ENCODE results near the gene GAS2L1.
"Not testable (repeated sequence)": the region's sequence is repeated elsewhere in the genome, so short reads cannot be mapped to it uniquely, and the experiment has no call there.

The GAS2L1 gene

DNA sequence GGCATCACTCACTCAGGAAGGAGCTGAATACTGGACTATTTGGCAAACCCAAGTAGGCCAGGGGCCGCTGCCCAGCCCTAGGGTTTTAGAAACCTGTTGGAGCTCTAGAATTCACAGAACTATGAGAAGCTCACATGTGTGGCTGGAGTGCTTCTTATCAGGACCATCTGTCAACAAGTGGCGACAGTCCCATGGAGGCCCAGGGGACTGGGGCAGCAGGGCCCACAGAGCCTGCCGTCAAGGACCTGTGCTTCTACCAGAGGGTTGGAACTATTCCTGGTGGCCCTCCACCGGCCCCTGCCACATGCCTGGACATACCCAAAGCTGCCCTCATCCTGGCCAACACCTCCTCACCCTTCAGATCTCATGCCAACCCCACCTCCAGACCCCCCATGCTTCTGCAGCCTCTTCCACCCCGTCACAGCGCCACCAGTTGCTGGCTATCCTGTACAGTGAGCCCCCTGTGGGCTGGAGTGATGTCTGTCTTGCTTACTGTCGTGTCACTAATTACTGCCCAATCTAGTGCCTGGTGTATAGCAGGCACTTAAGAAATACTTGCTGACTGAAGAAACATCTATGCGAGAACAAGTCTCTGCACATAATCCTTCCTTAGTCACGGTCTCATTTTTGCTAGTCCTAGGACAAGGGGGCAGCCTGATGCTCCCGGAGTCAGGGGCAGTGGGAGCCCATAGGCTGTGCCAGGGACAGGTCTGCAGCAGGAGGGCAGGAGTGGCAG, 36.3 kb downstream of the GAS2L1 start:
- no peak for DNase-seq (ENCODE audit: low read depth)
- no peak overlapping the region for H3K4me3 ChIP-seq (ENCODE audit: low read depth, low read length)
- TF ChIP-seq, protein P1, sequence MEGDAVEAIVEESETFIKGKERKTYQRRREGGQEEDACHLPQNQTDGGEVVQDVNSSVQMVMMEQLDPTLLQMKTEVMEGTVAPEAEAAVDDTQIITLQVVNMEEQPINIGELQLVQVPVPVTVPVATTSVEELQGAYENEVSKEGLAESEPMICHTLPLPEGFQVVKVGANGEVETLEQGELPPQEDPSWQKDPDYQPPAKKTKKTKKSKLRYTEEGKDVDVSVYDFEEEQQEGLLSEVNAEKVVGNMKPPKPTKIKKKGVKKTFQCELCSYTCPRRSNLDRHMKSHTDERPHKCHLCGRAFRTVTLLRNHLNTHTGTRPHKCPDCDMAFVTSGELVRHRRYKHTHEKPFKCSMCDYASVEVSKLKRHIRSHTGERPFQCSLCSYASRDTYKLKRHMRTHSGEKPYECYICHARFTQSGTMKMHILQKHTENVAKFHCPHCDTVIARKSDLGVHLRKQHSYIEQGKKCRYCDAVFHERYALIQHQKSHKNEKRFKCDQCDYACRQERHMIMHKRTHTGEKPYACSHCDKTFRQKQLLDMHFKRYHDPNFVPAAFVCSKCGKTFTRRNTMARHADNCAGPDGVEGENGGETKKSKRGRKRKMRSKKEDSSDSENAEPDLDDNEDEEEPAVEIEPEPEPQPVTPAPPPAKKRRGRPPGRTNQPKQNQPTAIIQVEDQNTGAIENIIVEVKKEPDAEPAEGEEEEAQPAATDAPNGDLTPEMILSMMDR (conservative IDR thresholded peaks at IDR 0.05; ENCODE audit: low read depth, low read length), result no peak

DNA sequence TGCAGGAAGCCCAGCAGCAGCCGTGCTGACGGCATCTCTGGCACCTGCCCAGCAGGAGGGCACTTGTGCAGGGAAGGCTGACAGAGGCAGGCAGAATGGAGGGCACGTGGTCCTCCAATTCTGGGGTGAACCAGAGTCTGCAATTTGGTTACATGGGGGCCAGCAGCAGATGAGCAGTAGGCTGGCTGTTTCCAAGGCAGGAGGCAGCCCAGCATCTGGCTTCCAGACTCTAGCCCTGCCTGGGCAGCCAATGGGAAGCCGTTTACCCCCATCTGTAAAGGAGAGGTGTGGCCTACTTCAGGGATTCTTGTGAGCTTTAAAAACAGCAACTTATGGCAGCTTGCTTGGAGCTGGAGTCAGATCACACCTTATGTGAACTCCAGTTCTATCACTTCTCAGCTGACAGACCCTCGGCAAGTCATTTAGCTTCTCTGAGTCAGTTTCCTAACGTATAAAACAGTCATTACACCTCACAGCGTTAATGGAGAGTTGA, 36.9 kb downstream of the GAS2L1 start:
- H3K4me3 ChIP-seq (ENCODE audit: low read depth, low read length), result no peak overlapping the region
- TF ChIP-seq, protein P1 (conservative IDR thresholded peaks at IDR 0.05; ENCODE audit: low read depth, low read length), result no peak
- peak; percentile 88 for DNase-seq (ENCODE audit: low read depth)

DNA sequence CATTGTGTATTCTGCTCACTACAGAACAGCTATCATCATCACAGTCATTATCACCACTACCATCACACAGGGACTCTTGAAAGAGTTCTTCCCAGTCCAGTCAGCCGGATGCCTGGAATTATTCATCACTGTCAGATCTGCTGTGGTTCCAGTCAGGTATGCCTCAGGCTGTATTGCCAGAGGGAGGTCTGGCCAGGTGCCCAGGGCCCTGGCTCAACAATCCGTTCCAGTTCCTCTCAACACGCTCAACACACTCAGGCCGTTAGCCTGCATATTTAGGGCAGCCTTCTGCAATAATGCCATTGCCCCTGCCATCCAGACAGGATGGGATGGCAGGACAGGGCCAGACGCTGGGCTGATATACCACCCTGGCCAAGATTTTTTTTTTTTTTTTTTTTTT, 37.7 kb downstream of the GAS2L1 start:
- DNase-seq (ENCODE audit: low read depth), result peak; percentile 98
- TF ChIP-seq, protein P1 (conservative IDR thresholded peaks at IDR 0.05; ENCODE audit: low read depth, low read length), result no peak
- no peak overlapping the region for H3K4me3 ChIP-seq (ENCODE audit: low read depth, low read length)

DNA sequence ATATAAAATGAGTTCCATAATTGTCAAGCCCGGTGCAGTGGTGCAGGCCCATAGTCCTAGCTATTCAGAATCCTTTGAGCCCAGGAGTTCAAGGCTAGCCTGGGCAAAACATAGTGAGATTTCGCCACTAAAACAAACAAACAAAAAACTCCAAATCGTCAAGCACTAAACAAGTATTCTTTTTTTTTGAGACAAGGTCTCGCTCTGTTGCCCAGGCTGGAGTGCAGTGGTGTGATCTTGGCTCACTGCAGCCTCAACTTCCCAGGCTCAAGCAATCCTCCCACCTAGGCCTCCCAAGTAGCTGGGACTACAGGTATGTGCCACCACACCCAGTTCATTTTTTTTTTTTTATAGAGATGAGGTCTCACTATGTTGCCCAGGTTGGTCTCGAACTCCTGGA, 38.4 kb downstream of the GAS2L1 start:
- not testable (repeated sequence) for H3K4me3 ChIP-seq (ENCODE audit: low read depth, low read length)

DNA sequence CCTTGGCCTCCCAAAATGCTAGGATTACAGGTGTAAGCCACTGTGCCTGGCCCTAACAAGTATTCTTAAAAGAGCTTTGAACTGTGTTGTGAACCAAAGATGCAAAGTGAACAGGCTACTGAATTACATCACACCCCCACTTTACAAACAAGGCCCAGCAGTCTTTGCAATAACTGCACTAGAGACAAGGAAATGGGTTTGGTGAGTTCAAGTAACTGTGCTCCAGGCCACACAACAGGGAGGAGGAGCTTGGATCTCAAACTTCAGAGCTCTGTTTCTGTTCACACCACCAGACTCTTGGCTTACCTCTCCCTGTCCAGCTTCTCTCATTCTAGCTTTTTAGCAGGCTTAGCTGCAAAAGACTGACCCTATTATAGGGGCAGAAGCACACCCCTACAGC, 39.5 kb downstream of the GAS2L1 start:
- peak; percentile 77 for DNase-seq (ENCODE audit: low read depth)
- TF ChIP-seq, protein P1 (conservative IDR thresholded peaks at IDR 0.05; ENCODE audit: low read depth, low read length), result no peak
- no peak overlapping the region for H3K4me3 ChIP-seq (ENCODE audit: low read depth, low read length)

More for the DNA sequence above, 38.4 kb downstream of the GAS2L1 start:
- DNase-seq (ENCODE audit: low read depth), result not testable (repeated sequence)

DNA sequence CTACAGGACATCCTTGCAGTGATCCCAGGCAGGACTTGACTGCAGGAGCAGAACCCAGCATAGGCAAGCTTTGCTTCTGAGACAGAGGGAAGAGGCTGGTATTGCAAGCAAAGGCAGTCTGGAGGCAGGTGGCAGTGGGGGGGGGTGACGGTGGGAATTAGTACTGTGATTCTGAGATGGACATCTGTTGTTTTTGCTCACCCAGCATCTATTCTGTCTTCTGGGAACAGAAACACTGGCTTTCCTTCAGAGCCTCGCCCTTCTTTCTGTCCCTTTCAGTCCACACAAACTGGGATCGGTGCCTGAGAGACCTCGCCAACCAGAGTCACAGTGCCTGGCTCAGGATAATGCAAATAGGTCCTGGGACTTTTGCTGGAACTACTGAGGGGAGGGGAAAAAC, 40.2 kb downstream of the GAS2L1 start:
- no peak for DNase-seq (ENCODE audit: low read depth)
- no peak overlapping the region for H3K4me3 ChIP-seq (ENCODE audit: low read depth, low read length)
- TF ChIP-seq, protein P1 (conservative IDR thresholded peaks at IDR 0.05; ENCODE audit: low read depth, low read length), result no peak

DNA sequence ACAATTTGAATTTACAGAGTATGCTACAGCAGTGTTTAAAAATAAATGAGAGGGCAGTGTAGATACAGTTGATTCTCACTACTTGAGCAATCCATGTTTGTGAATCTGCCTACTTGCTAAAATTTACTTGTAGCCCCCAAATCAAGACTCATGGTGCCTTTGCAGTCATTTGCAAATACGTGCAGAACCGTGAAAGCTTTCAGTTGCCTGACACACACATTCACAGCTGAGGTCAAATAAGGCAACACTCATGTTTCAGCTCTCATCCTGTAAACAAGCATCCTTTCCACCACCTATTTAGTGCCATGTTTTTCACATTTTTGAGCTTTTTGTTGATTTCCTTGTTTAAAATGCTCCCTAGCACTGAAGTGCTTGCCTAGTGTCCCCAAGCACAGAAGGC, 41.6 kb downstream of the GAS2L1 start:
- no peak for DNase-seq (ENCODE audit: low read depth)
- no peak overlapping the region for H3K4me3 ChIP-seq (ENCODE audit: low read depth, low read length)
- TF ChIP-seq, protein P1 (conservative IDR thresholded peaks at IDR 0.05; ENCODE audit: low read depth, low read length), result no peak

Measured in choroid plexus epithelial cell (primary cell).